ENCODE measurements around the gene CNTN1. TPM values are rescaled to one million over a fixed set of nuclear protein-coding genes. Genes with fewer than 3 reads are reported as not detected.

The CNTN1 gene
- total RNA-seq, 4 donors from 2014 or later, result 7.5 to 34.2 (median 19.4) TPM

DNA sequence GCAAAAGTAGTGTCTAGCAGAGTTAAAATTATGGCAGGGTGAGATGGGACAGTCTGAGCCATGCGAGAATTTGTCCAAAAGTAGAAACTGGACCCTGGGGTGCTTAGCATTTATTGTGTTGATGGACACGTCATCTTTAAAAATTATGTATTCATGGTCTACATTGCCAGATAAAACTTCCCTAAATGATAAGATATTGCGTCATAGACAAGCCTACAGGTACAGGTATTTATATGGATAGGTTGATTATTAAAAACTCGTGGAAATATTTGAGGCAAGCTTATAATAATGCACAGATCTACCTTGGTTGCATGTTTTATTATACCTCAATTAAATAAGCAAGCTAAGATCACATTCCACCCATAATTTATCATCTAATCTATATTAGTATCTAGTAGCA is 299.9 kb downstream of the CNTN1 start:
- 54 to 64% methylated on average over 4 of the region's 4 CpGs for WGBS, 2 donors
- TF ChIP-seq, protein P1, sequence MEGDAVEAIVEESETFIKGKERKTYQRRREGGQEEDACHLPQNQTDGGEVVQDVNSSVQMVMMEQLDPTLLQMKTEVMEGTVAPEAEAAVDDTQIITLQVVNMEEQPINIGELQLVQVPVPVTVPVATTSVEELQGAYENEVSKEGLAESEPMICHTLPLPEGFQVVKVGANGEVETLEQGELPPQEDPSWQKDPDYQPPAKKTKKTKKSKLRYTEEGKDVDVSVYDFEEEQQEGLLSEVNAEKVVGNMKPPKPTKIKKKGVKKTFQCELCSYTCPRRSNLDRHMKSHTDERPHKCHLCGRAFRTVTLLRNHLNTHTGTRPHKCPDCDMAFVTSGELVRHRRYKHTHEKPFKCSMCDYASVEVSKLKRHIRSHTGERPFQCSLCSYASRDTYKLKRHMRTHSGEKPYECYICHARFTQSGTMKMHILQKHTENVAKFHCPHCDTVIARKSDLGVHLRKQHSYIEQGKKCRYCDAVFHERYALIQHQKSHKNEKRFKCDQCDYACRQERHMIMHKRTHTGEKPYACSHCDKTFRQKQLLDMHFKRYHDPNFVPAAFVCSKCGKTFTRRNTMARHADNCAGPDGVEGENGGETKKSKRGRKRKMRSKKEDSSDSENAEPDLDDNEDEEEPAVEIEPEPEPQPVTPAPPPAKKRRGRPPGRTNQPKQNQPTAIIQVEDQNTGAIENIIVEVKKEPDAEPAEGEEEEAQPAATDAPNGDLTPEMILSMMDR (IDR thresholded peaks at IDR 0.05), result no peak
- no peak for TF ChIP-seq POLR2A (IDR thresholded peaks at IDR 0.05)

GRCh38 chr12:40992674-40993073 is 300.4 kb downstream of the CNTN1 start:
- H3K4me3 ChIP-seq (ENCODE audit: low read depth, poor library complexity, severe bottlenecking), result no peak overlapping the region
- no peak for TF ChIP-seq POLR2A (IDR thresholded peaks at IDR 0.05)
- TF ChIP-seq, protein P1 (IDR thresholded peaks at IDR 0.05), result no peak
- 51 to 59% methylated on average over 1 of the region's 1 CpG for WGBS, 2 donors
- intact Hi-C loops (cut with DNase I; ENCODE audit: low total_unique reads), result no loop called here
- DNase-seq (ENCODE audit: low spot score in 2 of 2), result no peak

More for the DNA sequence above, 299.9 kb downstream of the CNTN1 start:
- H3K4me3 ChIP-seq (ENCODE audit: low read depth, poor library complexity, severe bottlenecking), result no peak overlapping the region
- no peak for DNase-seq (ENCODE audit: low spot score in 2 of 2)
- intact Hi-C loops (cut with DNase I; ENCODE audit: low total_unique reads), result no loop called here

- WGBS, 2 donors, result 86 to 90% methylated on average over 3 of the region's 3 CpGs
- TF ChIP-seq POLR2A (IDR thresholded peaks at IDR 0.05), result no peak
- TF ChIP-seq, protein P1 (IDR thresholded peaks at IDR 0.05), result no peak
- H3K4me3 ChIP-seq (ENCODE audit: low read depth, poor library complexity, severe bottlenecking), result no peak overlapping the region
- intact Hi-C loops (cut with DNase I; ENCODE audit: low total_unique reads), result no loop called here
- DNase-seq (ENCODE audit: low spot score in 2 of 2), result no peak
Measured at GRCh38 chr12:40993158-40993557, 300.9 kb downstream of the CNTN1 start.

- WGBS, 2 donors, result 86 to 89% methylated on average over 4 of the region's 4 CpGs
- TF ChIP-seq, protein P1 (IDR thresholded peaks at IDR 0.05), result no peak
- TF ChIP-seq POLR2A (IDR thresholded peaks at IDR 0.05), result no peak
- DNase-seq (ENCODE audit: low spot score in 2 of 2), result no peak
- intact Hi-C loops (cut with DNase I; ENCODE audit: low total_unique reads), result no loop called here
- no peak overlapping the region for H3K4me3 ChIP-seq (ENCODE audit: low read depth, poor library complexity, severe bottlenecking)
Measured at GRCh38 chr12:40996091-40996490, 303.9 kb downstream of the CNTN1 start.

DNA sequence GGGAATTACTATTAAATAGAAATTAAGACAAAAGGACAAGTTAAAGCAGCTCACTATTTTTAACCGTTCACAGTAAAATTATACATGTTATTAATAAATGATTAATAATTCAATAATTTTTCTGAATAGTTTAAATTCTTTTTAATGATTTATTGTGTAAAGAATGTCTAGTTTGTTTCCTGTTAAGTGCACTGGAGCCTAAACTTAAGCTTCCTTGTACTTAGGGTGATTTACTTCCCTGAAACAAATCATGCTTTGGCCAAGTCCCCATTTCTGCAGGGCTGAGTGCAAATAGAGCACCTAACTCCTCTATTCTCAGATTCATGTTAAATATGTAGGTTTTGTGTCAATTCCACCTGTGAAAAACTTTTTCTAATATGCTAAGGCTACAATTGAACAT is 307.0 kb downstream of the CNTN1 start:
- no peak for DNase-seq (ENCODE audit: low spot score in 2 of 2)
- WGBS, 2 donors, result 78 to 80% methylated on average over 1 of the region's 1 CpG
- no peak overlapping the region for H3K4me3 ChIP-seq (ENCODE audit: low read depth, poor library complexity, severe bottlenecking)
- intact Hi-C loops (cut with DNase I; ENCODE audit: low total_unique reads), result no loop called here
- TF ChIP-seq, protein P1 (IDR thresholded peaks at IDR 0.05), result no peak
- no peak for TF ChIP-seq POLR2A (IDR thresholded peaks at IDR 0.05)

- DNase-seq (ENCODE audit: low spot score in 2 of 2), result no peak
- 86 to 89% methylated on average over 1 of the region's 1 CpG for WGBS, 2 donors
- intact Hi-C loops (cut with DNase I; ENCODE audit: low total_unique reads), result no loop called here
- no peak overlapping the region for H3K4me3 ChIP-seq (ENCODE audit: low read depth, poor library complexity, severe bottlenecking)
- TF ChIP-seq, protein P1 (IDR thresholded peaks at IDR 0.05), result no peak
- TF ChIP-seq POLR2A (IDR thresholded peaks at IDR 0.05), result no peak
Measured at GRCh38 chr12:41008472-41008871, 316.2 kb downstream of the CNTN1 start.

All from lower leg skin (tissue), 4 donors.